Mesenchymal stem cell (in vitro differentiated cells and primary cell): ENCODE measurements around the gene HOXC9.
A peak's percentile ranks its signal among the peaks of the same experiment; 100 is the strongest.

Experiments
- DNase-seq: peaks from one replicate; pipeline ENCODE4 v3.0.0-alpha.2; 2013
- H2AFZ ChIP-seq: one replicate; pipeline ENCODE4 v1.6.1; 2013; ENCODE audit warnings: low read depth, mild to moderate bottlenecking, control low read depth, inconsistent platforms, low read length, moderate library complexity
- H2AK5ac ChIP-seq: 2 replicates; pipeline ENCODE4 v1.6.1; 2013; ENCODE audit warnings: low read length, moderate library complexity, mild to moderate bottlenecking, inconsistent platforms; ENCODE audit not compliant: severe bottlenecking
- H2BK120ac ChIP-seq: one replicate; pipeline ENCODE4 v1.6.1; 2013; ENCODE audit warnings: low read depth, mild to moderate bottlenecking, inconsistent platforms, low read length, moderate library complexity
- H2BK12ac ChIP-seq, 2 experiments: one replicate each; pipeline ENCODE4 v1.6.1; 2013; ENCODE audit warnings: inconsistent platforms in 2 of 2, low read length in 2 of 2, mild to moderate bottlenecking in 2 of 2, moderate library complexity in 2 of 2, control low read depth in 1 of 2
- H2BK15ac ChIP-seq: one replicate; pipeline ENCODE4 v1.6.1; 2013; ENCODE audit warnings: mild to moderate bottlenecking, low read depth, inconsistent platforms; ENCODE audit not compliant: poor library complexity, severe bottlenecking
- H2BK5ac ChIP-seq: 2 replicates; pipeline ENCODE4 v1.6.1; 2013; ENCODE audit warnings: low read depth, mild to moderate bottlenecking, low read length, control low read depth, inconsistent platforms; ENCODE audit not compliant: poor library complexity, severe bottlenecking
- H3K14ac ChIP-seq, 2 experiments: one replicate each; pipeline ENCODE4 v1.6.1; 2013; ENCODE audit warnings: inconsistent platforms in 2 of 2, low read length in 2 of 2, control low read depth in 1 of 2, mild to moderate bottlenecking in 1 of 2, moderate library complexity in 1 of 2
- H3K18ac ChIP-seq, 2 experiments: one replicate each; pipeline ENCODE4 v1.6.1; 2013; ENCODE audit warnings: inconsistent platforms in 2 of 2, low read length in 2 of 2, control low read depth in 1 of 2, low read depth in 1 of 2, mild to moderate bottlenecking in 1 of 2
- H3K23ac ChIP-seq, 2 experiments: one replicate each; pipeline ENCODE4 v1.6.1; 2013; ENCODE audit warnings: inconsistent platforms in 2 of 2, low read length in 2 of 2, mild to moderate bottlenecking in 2 of 2, moderate library complexity in 2 of 2, control low read depth in 1 of 2
- H3K27ac ChIP-seq: 2 replicates; pipeline ENCODE4 v1.5.1; 2013; ENCODE audit warnings: mild to moderate bottlenecking, moderate library complexity, low read length, control low read depth, inconsistent platforms; ENCODE audit not compliant: poor library complexity, severe bottlenecking
- H3K27me3 ChIP-seq, 2 experiments: 2 replicates each; pipeline versions ENCODE4 v1.6.1 to v1.7.0; 2013; ENCODE audit warnings: low read length in 2 of 2, mild to moderate bottlenecking in 2 of 2, moderate library complexity in 2 of 2, control low read depth in 1 of 2, inconsistent platforms in 1 of 2; ENCODE audit not compliant: control insufficient read depth in 1 of 2, insufficient read depth in 1 of 2
- H3K36me3 ChIP-seq, 2 experiments: 2 replicates each; pipeline versions ENCODE4 v1.6.1 to v1.7.0; 2013; ENCODE audit warnings: low read length in 2 of 2, control low read depth in 1 of 2, inconsistent platforms in 1 of 2, low read depth in 1 of 2, mild to moderate bottlenecking in 1 of 2; ENCODE audit not compliant: insufficient read depth in 2 of 2, control insufficient read depth in 1 of 2
- H3K4ac ChIP-seq, 2 experiments: one replicate each; pipeline ENCODE4 v1.6.1; 2013; ENCODE audit warnings: inconsistent platforms in 2 of 2, low read length in 2 of 2, mild to moderate bottlenecking in 2 of 2, moderate library complexity in 2 of 2, control low read depth in 1 of 2, low read depth in 1 of 2
- H3K4me1 ChIP-seq: 2 replicates; pipeline ENCODE4 v1.6.1; 2013; ENCODE audit warnings: low read depth, low read length, control low read depth; ENCODE audit not compliant: control insufficient read depth, insufficient read depth
- H3K4me2 ChIP-seq: 2 replicates; pipeline ENCODE4 v1.6.1; 2013; ENCODE audit warnings: low read length, mild to moderate bottlenecking, inconsistent platforms; ENCODE audit not compliant: poor library complexity, severe bottlenecking
- H3K4me3 ChIP-seq, 2 experiments: 2 replicates each; pipeline versions ENCODE4 v1.5.1 to v1.7.0; 2013; ENCODE audit warnings: low read length in 2 of 2, mild to moderate bottlenecking in 2 of 2, control low read depth in 1 of 2, low read depth in 1 of 2; ENCODE audit not compliant: insufficient read depth in 1 of 2
- H3K79me1 ChIP-seq: replicated peaks from 2 replicates; pipeline ENCODE4 v1.6.1; 2013; ENCODE audit warnings: mild to moderate bottlenecking, control low read depth, low read length, inconsistent platforms; ENCODE audit not compliant: poor library complexity, severe bottlenecking
- H3K9ac ChIP-seq: 2 replicates; pipeline ENCODE4 v1.7.0; 2013; ENCODE audit warnings: mild to moderate bottlenecking, low read length, moderate library complexity
- H3K9me3 ChIP-seq: 2 replicates; pipeline ENCODE4 v1.7.0; 2013; ENCODE audit warnings: mild to moderate bottlenecking, low read length; ENCODE audit not compliant: control insufficient read depth
- H4K8ac ChIP-seq: one replicate; pipeline ENCODE4 v1.6.1; 2013; ENCODE audit warnings: inconsistent platforms, mild to moderate bottlenecking, low read length, moderate library complexity
- H4K91ac ChIP-seq: one replicate; pipeline ENCODE4 v1.6.1; 2013; ENCODE audit warnings: mild to moderate bottlenecking, low read length, inconsistent platforms
- WGBS: methylation state at CpG from one replicate; pipeline ENCODE4 v1.1.7; 2013; ENCODE audit warnings: mixed read lengths; 5-methylcytosine and 5-hydroxymethylcytosine counted together

HOXC9 gene

DNA sequence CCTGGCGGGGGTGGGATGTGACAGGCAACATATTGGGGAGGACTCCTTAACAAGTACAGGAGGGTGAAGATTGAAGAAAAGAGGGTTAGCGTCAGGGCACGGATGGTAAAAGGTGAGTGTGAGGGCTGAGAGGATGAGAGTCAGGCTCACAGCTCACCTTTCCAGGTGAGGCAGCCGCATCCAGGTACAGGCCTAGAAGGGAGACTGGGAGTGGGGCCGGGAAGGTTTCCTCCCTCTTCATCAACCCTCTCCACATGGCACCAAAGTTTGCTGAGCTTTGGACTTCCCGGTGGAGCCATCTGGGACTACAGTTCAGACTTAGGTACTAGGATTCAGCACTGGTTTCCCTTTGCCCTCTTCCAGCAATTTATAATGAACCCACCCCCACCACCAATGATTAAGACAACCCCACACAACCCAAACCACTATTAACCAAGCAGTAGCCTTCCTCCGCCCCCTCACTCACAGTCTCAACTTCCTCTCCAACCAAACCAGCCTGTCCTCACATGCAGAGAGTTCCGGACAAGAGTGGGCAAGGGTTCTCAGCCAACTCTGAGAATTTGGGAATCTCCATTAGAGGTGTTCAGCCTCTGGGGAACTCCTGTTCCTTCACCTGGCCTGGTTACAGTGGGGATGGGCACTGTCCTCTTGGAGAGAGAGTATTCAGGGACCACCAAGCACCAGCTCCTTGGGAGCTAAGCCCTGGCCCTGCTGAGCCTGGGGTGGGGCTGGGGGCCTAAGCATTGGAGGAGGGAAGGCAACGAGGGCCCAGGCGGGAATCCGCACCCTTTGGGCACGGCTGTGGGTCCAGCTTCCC, 51.3 kb downstream of the HOXC9 start:
- no peak overlapping the region for H3K27ac ChIP-seq
- peaks cover 0 to 39% of the 10 kb centered on the region in 2 experiments for H3K27me3 ChIP-seq
- H3K79me1 ChIP-seq, result peaks cover 48% of the 10 kb centered on the region
- peak overlapping the region in 1 of 2 experiments; percentile 66 for H3K4me3 ChIP-seq
- H3K4me2 ChIP-seq, result no peak overlapping the region
- H3K9me3 ChIP-seq, result no peaks in the 10 kb centered on the region
- no peak overlapping the region for H3K4ac ChIP-seq
- H2BK120ac ChIP-seq, result no peak overlapping the region
- H3K14ac ChIP-seq, result no peak overlapping the region
- no peak overlapping the region for H4K8ac ChIP-seq
- peaks cover 14% of the 10 kb centered on the region for H3K4me1 ChIP-seq
- no peak overlapping the region for H2BK12ac ChIP-seq
- no peak for DNase-seq
- WGBS, result 22% methylated on average over 12 of the region's 12 CpGs
- no peak overlapping the region for H4K91ac ChIP-seq
- H2BK5ac ChIP-seq, result no peak overlapping the region
- no peak overlapping the region for H2BK15ac ChIP-seq
- H3K36me3 ChIP-seq, result peaks cover 29 to 35% of the 10 kb centered on the region in 2 experiments
- no peak overlapping the region for H2AK5ac ChIP-seq
- H3K23ac ChIP-seq, result no peak overlapping the region
- H2AFZ ChIP-seq, result no peak overlapping the region
- peak overlapping the region; percentile 89 for H3K9ac ChIP-seq
- H3K18ac ChIP-seq, result no peak overlapping the region

DNA sequence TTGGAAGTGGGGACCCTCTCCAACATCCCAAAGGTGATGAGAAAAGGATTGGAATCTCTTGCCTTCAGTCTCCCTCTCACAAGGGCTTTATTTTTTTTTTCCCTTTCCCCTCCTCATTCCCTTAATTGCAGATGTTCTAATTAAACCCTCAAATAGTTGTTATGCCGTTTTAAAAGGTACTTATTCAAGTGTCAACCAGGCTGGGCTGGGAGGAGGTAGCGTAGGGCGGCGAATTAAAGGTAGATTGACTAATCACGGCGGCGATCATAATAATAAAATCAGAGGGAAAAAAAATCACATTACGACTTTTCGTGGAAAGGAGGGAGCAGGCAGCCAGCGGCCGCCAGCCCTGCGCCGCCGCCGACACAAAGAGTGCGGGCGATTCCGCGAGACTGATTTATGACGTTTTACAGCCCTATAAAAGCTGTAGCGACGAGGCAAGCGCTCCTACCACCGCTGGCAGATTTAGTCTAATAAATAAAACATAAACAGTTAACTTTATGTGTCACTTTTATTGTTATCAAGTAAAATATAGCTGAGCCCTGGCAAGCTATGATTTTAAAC, 52.0 kb downstream of the HOXC9 start:
- peak; percentile 44 for DNase-seq
- Histone ChIP-seq H3K18ac (no peak overlapping the region), H3K14ac (no peak overlapping the region), H3K36me3 (peaks cover 32 to 33% of the 10 kb centered on the region in 2 experiments), H3K9ac (peak overlapping the region; percentile 89), H3K4me3 (peak overlapping the region in 1 of 2 experiments; percentile 66), H3K9me3 (no peaks in the 10 kb centered on the region), H3K23ac (no peak overlapping the region), H2AFZ (no peak overlapping the region), H2AK5ac (no peak overlapping the region), H2BK15ac (no peak overlapping the region), H4K8ac (no peak overlapping the region), H2BK5ac (no peak overlapping the region), H4K91ac (no peak overlapping the region), H3K4me1 (peaks cover 10% of the 10 kb centered on the region), H2BK120ac (no peak overlapping the region), H3K27ac (no peak overlapping the region), H3K27me3 (peaks cover 0 to 32% of the 10 kb centered on the region in 2 experiments), H2BK12ac (no peak overlapping the region), H3K4me2 (no peak overlapping the region), H3K4ac (no peak overlapping the region), H3K79me1 (peaks cover 46% of the 10 kb centered on the region)
- 7% methylated on average over 19 of the region's 24 CpGs for WGBS

DNA sequence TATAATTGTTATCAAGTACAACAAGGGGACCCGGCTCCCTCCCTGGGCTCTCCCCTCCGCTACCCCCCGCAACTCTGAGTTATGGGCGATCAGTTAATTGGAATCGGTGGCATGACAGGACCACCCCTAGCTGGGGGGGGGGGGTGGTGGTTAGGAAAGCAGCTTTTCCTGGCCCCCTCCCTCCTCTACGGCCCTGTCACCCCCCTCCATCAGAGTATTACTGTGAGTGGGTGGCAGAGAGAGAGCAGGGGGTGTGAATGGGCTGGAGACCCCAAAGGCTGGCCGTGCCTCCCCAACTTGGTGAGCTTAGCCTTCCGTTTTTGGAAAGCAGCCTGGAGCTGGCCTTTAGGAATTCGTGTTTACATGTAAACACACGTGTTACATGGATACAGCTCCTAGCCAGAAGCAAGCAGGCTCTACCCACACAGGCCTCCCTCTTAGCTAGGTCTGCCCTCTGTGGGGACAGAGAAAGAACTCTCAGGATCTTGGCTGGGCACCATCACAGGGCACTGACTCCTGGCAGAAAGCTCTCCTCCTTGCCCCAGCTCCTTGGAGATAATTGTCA, 52.6 kb downstream of the HOXC9 start:
- Histone ChIP-seq H2BK120ac (no peak overlapping the region), H3K36me3 (peaks cover 26 to 38% of the 10 kb centered on the region in 2 experiments), H2AK5ac (no peak overlapping the region), H3K23ac (no peak overlapping the region), H3K9me3 (no peaks in the 10 kb centered on the region), H3K27me3 (peaks cover 0 to 26% of the 10 kb centered on the region in 2 experiments), H3K4me2 (no peak overlapping the region), H4K91ac (no peak overlapping the region), H3K79me1 (peaks cover 41% of the 10 kb centered on the region), H2BK15ac (no peak overlapping the region), H3K18ac (no peak overlapping the region), H2AFZ (no peak overlapping the region), H3K27ac (no peak overlapping the region), H4K8ac (no peak overlapping the region), H3K9ac (peak overlapping the region; percentile 89), H3K4me3 (peak overlapping the region in 1 of 2 experiments; percentile 66), H3K14ac (no peak overlapping the region), H2BK12ac (no peak overlapping the region), H2BK5ac (no peak overlapping the region), H3K4ac (no peak overlapping the region), H3K4me1 (peaks cover 6% of the 10 kb centered on the region)
- peak; percentile 34 for DNase-seq
- WGBS, result 9% methylated on average over 4 of the region's 10 CpGs
